HUES6 (cell line): ENCODE results near the gene NHS.
"Not testable (repeated sequence)": the region's sequence is repeated elsewhere in the genome, so short reads cannot be mapped to it uniquely, and the experiment has no call there.

Experiments
- H3K27ac ChIP-seq: 2 replicates; pipeline ENCODE4 v1.7.0; 2013; ENCODE audit warnings: low read depth, mild to moderate bottlenecking, low read length, inconsistent platforms
- H3K27me3 ChIP-seq: 2 replicates; pipeline ENCODE4 v1.6.1; 2013; ENCODE audit warnings: low read length; ENCODE audit not compliant: control insufficient read depth, insufficient read depth
- H3K36me3 ChIP-seq: 2 replicates; pipeline ENCODE4 v1.6.1; 2013; ENCODE audit warnings: low read length; ENCODE audit not compliant: control insufficient read depth, insufficient read depth
- H3K4me1 ChIP-seq: 2 replicates; pipeline ENCODE4 v1.6.1; 2013; ENCODE audit warnings: low read length; ENCODE audit not compliant: control insufficient read depth, insufficient read depth
- H3K4me3 ChIP-seq: 2 replicates; pipeline ENCODE4 v1.5.1; 2013; ENCODE audit warnings: low read depth, low read length
- H3K9ac ChIP-seq: one replicate; pipeline ENCODE4 v1.6.1; 2013; ENCODE audit warnings: mild to moderate bottlenecking, low read length
- H3K9me3 ChIP-seq: 2 replicates; pipeline ENCODE4 v1.6.1; 2013; ENCODE audit warnings: low read depth, low read length; ENCODE audit not compliant: control insufficient read depth, insufficient read depth

NHS gene

DNA sequence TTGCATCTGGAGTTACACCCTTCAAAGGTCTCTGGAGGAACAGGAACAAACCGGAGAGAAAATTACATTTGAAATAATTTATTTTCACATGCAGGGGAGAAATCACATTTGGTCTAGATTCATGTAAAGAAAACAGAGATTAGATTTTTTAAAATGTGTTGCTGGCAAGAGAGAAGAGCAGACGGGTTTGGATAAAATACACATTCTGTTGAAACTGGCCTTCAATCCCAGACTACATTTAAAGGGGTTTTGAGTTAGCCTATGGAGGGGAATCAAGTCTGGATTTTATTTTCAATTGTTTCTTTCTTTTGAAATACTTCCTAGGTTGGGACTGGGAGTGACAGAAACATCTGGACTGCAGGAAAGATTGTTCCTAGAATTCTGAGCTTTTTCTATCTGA is 180.8 kb downstream of the NHS start:
- H3K9ac ChIP-seq, result no peak overlapping the region
- H3K4me1 ChIP-seq, result peaks cover 53% of the 10 kb centered on the region

DNA sequence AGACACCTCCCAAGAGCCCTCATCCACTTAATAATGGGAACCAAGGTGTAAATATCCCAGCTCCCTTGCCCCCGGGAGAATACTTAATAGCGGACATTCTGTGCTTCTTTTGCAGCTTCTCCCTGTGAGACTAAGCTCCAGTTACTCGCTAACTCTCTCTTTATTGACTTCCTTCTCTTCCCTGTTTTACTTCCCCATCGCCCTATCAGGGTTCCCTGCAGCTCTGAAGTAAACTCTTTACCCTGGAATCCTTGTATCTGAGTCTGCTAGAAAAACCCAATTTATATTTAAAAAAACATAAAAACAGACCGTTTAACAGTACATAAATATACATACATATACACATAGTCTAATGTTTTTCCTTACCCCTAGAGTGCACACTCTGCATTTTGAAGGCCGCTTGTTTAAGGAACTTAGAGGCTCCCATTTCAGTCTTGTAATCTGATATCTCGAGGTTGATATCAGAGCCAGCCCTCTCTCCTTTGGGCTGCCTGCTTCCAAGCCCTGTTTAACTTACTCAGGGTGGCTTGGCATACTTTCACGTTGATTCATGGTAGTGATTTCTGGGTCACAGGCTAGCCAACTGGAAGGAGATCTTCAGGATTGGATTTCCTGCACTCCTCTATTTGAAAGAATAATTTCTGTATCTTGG is 184.9 kb downstream of the NHS start:
- Histone ChIP-seq H3K9me3 (no peaks in the 10 kb centered on the region), H3K27ac (no peak overlapping the region; the same call in none of the 2 replicates), H3K4me1 (peaks cover 32% of the 10 kb centered on the region), H3K27me3 (peaks cover 3% of the 10 kb centered on the region; the same call in 1 of the 2 replicates), H3K9ac (no peak overlapping the region), H3K4me3 (no peak overlapping the region; the same call in 1 of the 2 replicates), H3K36me3 (no peaks in the 10 kb centered on the region)

More for the DNA sequence above, 180.8 kb downstream of the NHS start:
- no peaks in the 10 kb centered on the region for H3K9me3 ChIP-seq
- no peak overlapping the region for H3K27ac ChIP-seq
- no peak overlapping the region for H3K4me3 ChIP-seq
- peaks cover 3% of the 10 kb centered on the region; the same call in 1 of the 2 replicates for H3K27me3 ChIP-seq
- no peaks in the 10 kb centered on the region for H3K36me3 ChIP-seq

DNA sequence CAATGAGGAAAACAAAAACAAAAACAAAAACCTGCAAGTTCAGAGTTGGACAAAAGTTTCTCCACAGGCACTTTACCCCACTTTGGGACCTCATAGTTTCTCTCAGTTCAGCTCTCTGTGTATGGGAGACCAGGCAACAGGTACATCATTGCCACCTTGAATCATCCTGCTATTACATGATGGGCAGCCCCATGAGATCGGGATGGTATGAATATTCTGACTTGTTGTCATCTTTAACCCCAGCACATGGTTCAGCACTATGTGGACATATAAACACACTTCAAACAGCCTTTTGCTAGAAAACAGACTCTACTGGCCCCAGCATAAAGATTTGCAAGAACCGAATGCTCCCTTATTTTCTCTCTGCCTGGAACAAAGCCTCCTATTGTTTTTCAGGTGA is 185.4 kb downstream of the NHS start:
- no peak overlapping the region for H3K9ac ChIP-seq
- no peaks in the 10 kb centered on the region for H3K9me3 ChIP-seq
- peaks cover 3% of the 10 kb centered on the region; the same call in 1 of the 2 replicates for H3K27me3 ChIP-seq
- peaks cover 27% of the 10 kb centered on the region for H3K4me1 ChIP-seq
- no peak overlapping the region; the same call in none of the 2 replicates for H3K27ac ChIP-seq
- no peaks in the 10 kb centered on the region for H3K36me3 ChIP-seq
- no peak overlapping the region for H3K4me3 ChIP-seq

DNA sequence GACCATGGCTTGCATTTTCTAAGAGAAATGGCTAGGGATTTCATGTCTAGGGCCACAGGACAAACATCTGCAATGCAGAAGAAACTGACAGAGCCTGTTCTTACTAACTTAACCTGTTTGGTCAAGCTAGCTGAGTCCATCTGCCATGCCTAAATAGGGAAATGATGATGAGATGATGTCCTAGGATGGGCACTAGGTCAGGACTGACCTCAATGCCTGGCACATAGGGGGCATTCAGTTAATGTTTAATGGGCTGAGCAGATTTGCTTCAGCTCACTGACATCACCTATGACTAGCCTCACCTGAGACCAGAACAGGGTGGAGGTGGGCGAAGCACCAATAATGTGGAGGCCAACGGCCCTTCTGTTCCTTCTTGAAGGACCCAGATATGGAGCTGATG is 188.1 kb downstream of the NHS start:
- Histone ChIP-seq H3K27ac (no peak overlapping the region), H3K36me3 (no peaks in the 10 kb centered on the region), H3K4me1 (peaks cover 32% of the 10 kb centered on the region), H3K4me3 (no peak overlapping the region), H3K9me3 (no peaks in the 10 kb centered on the region), H3K27me3 (peaks cover 9% of the 10 kb centered on the region; the same call in 1 of the 2 replicates), H3K9ac (no peak overlapping the region)

DNA sequence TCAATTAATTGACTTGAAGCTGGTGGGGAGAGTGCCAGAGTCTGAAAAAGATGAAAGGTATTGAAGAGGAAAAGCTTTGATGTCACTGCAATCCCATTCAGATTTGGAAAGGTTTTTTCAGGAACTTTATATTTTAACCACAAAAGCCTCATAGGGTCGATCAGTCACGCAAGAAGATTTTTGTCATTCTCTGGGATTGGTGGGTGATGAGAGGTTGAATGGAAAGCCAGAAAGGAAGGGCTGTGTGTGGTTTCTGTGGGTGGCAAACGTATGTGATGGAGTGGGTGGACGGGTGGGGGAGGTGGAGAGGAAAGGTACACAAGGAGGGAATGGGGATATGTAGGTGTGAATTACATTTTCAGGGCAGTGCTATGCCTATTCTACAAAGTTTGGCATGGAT is 188.5 kb downstream of the NHS start:
- no peak overlapping the region for H3K9ac ChIP-seq
- H3K4me3 ChIP-seq, result no peak overlapping the region
- H3K9me3 ChIP-seq, result no peaks in the 10 kb centered on the region
- H3K36me3 ChIP-seq, result no peaks in the 10 kb centered on the region
- no peak overlapping the region for H3K27ac ChIP-seq
- H3K4me1 ChIP-seq, result peaks cover 32% of the 10 kb centered on the region
- H3K27me3 ChIP-seq, result peaks cover 6% of the 10 kb centered on the region; the same call in 1 of the 2 replicates

DNA sequence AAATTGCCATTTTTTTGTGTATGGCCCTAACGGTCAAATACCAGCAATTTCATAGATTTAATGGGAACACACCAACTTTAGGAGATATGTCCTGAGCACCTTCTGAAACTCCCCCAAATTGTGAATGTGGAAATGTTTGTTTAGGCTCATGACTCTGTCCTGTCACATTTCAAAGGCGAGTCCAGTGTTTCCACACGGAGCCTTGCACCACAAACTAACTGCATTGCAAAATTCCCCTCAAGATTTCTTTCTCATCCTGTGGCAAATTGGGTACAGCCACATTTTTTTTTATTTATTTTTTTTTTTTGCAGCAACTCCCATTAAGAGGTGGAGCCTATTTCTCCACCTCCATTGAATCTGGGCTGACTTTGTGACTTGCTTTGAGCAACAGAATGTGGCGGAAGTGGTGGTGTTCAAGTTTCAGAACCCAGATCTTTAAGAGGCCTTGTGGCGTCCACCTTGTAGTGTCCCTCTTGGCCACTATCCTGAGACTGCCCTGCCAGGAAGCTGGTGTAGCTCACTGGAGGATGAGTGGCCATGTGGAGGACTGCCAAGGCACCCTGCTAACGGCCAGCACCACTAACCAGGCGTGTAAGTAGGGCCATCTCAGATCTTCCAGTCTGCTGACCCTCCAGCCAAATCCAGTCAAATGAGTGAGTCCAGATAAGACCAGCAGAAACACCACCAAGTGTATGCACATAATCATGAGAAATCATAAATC is 189.8 kb downstream of the NHS start:
- Histone ChIP-seq H3K36me3 (no peaks in the 10 kb centered on the region), H3K4me3 (no peak overlapping the region), H3K4me1 (peaks cover 23% of the 10 kb centered on the region), H3K9ac (no peak overlapping the region), H3K27ac (no peak overlapping the region), H3K27me3 (peaks cover 6% of the 10 kb centered on the region; the same call in 1 of the 2 replicates), H3K9me3 (no peaks in the 10 kb centered on the region)

DNA sequence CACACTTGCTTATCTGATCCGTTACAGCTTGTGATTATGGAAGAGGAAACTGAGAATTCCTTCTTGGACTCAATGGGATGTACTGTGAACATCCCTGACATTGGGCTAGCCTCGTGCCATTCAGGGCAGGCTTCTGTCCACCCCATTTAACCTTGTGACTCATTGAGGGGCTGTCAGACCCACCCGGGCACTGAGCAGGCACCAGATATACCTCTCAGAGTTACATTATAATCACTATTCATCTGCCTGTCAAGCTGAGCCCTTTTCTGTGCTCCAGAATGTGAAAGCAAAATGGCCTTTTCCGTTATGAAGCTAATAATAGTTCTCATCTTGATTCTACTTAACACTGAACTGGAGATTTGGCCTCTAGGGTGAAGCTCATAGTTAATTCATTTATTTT is 191.7 kb downstream of the NHS start:
- Histone ChIP-seq H3K9me3 (no peaks in the 10 kb centered on the region), H3K27me3 (peaks cover 6% of the 10 kb centered on the region; the same call in 1 of the 2 replicates), H3K27ac (no peak overlapping the region), H3K36me3 (no peaks in the 10 kb centered on the region), H3K4me1 (peaks cover 8% of the 10 kb centered on the region), H3K4me3 (no peak overlapping the region), H3K9ac (no peak overlapping the region)

DNA sequence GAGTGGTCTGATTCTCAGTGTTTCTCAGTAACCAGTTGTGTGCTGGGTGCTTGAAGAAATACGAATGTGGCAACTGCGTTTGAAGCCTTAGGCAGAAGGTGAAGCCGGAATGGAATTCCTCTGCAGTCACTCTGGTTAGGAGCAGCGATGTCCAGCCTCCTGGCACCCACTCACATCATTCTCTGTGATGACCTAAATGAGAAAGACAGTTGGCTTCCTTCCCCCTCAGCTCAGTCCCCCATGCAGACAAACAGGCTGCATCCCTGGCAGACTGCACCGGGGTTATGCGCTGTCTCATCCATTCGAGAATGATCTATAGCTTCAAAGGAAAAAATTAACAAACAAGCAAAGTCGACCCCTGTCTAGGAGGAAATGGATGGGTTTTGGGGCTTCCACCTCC is 192.2 kb downstream of the NHS start:
- Histone ChIP-seq H3K4me3 (no peak overlapping the region), H3K9me3 (no peaks in the 10 kb centered on the region), H3K27ac (no peak overlapping the region), H3K27me3 (peaks cover 6% of the 10 kb centered on the region; the same call in 1 of the 2 replicates), H3K4me1 (peaks cover 8% of the 10 kb centered on the region), H3K36me3 (no peaks in the 10 kb centered on the region), H3K9ac (no peak overlapping the region)

DNA sequence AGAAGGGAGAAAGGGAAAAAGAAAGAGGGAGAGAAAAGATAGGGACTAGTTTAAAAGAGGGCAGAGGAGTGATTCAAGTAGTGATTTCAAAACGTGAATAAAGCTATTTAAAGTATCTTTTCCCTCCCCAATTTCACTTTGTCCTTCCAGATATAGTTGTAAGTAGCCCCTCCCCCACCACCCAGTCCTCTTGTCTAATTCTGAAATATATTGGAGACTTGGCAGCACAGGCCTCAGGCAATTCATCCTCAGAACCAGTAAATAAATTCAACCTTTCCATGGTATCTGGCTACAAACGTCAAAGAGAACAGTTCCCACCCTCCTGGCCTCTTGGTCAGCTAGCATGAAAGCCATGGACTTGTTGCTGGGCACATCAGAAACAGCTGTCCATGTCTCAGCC is 192.8 kb downstream of the NHS start:
- H3K9me3 ChIP-seq, result no peaks in the 10 kb centered on the region
- H3K4me1 ChIP-seq, result peaks cover 8% of the 10 kb centered on the region
- no peak overlapping the region for H3K27ac ChIP-seq
- H3K9ac ChIP-seq, result no peak overlapping the region
- H3K36me3 ChIP-seq, result no peaks in the 10 kb centered on the region
- peaks cover 6% of the 10 kb centered on the region; the same call in 1 of the 2 replicates for H3K27me3 ChIP-seq
- no peak overlapping the region for H3K4me3 ChIP-seq

DNA sequence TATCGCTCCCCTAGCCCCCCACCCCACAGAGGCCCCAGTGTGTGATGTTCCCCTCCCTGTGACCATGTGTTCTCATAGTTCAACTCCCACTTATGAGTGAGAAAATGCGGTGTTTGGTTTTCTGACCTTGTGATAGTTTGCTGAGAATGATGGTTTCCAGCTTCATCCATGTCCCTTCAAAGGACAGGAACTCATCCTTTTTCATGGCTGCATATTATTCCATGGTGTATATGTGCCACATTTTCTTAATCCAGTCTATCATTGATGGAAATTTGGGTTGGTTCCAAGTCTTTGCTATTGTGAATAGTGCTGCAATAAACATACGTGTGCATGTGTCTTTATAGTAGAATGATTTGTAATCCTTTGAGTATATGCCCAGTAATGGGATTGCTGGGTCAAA is 193.8 kb downstream of the NHS start:
- not testable (repeated sequence) for H3K4me3 ChIP-seq, H3K9ac ChIP-seq, H3K27me3 ChIP-seq, H3K4me1 ChIP-seq, H3K27ac ChIP-seq, H3K9me3 ChIP-seq, H3K36me3 ChIP-seq

DNA sequence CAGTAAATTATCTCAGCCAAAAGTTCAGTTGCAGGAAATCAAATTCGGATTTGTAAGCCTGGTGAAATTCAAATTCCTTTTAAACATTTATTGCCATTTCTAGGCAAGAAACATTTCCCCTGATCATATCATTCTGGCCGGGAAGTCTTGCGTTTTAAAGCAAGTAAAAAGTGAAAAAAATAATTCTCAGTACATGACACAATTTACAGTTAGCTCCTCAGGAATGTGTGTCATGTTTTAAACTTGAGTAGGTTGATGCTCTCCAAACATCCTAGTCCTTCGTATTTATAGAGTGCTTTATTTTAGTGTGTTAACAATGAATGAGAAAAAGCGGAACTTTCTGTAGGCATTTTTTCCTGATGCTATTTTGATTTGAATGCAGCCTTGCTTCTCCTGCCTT is 204.0 kb downstream of the NHS start:
- Histone ChIP-seq H3K4me3 (no peak overlapping the region), H3K27me3 (peaks cover 11% of the 10 kb centered on the region; the same call in 1 of the 2 replicates), H3K27ac (no peak overlapping the region), H3K9ac (no peak overlapping the region), H3K36me3 (no peaks in the 10 kb centered on the region), H3K9me3 (no peaks in the 10 kb centered on the region), H3K4me1 (0 out of 2 replicates have a peak, but pooled peaks cover 2% of the 10 kb centered on the region)
